ENCODE results near the gene NELFCD.
A peak's percentile ranks its signal among the peaks of the same experiment; 100 is the strongest.
"Not testable (repeated sequence)": the region's sequence is repeated elsewhere in the genome, so short reads cannot be mapped to it uniquely, and the experiment has no call there.

Gene NELFCD

DNA sequence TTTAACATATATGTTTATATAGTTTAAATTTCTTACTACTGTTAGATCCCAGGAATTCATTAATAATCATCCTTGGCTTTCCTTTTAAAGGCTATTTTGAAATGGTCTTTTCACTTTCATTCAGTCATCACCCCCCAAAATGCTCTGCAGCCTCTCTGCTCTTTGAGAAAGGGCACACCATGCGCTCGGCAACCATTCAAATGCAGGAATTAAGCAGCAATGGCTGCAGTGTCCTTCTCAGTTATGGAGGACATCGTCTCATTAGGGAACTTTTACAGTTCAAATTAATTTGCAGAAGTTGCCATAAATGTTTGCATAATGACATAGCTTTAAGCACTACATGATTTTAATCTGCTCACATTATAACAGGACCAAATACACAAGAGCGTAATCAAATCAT lies 44.5 kb downstream of the NELFCD start:
- DNase-seq (ENCODE audit: low spot score) = no peak

- no peak for DNase-seq (ENCODE audit: low spot score)
Observed at GRCh38 chr20:59026904-59027740, 46.1 kb downstream of the NELFCD start.

GRCh38 chr20:59027741-59028320 lies 46.8 kb downstream of the NELFCD start:
- no peak for DNase-seq (ENCODE audit: low spot score)

GRCh38 chr20:59028812-59029211 lies 47.8 kb downstream of the NELFCD start:
- no peak for DNase-seq (ENCODE audit: low spot score)

DNA sequence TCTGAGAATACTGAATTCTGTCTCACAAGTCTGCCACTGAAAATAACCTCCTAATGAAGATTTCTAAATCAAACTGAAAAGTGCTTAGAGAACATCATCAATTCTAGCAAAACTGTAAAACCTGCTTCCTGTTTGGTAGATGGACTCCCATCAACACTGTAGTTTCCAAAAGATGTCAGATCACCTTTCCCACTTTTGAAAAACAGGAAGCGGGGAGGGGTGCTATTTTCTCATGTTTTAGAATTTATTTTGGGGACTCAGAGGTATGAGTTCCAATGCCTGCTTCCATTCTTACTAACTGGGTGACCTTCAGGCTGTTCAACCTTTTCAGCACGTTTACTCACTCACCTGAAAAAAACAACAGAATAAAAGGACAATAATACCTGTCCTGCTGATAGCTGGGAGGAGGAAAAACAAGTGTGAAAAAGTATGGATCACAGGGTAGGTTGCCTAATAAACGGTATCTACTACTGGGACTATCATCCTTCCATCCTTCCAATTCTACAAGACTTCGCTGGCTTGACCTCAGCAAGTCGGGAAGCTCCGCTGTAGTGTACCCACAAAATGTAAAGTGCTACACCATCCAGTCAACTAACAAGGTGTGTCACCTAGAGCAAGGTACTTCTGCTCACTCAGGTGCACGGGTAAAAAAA lies 50.0 kb downstream of the NELFCD start:
- DNase-seq (ENCODE audit: low spot score) = no peak

DNA sequence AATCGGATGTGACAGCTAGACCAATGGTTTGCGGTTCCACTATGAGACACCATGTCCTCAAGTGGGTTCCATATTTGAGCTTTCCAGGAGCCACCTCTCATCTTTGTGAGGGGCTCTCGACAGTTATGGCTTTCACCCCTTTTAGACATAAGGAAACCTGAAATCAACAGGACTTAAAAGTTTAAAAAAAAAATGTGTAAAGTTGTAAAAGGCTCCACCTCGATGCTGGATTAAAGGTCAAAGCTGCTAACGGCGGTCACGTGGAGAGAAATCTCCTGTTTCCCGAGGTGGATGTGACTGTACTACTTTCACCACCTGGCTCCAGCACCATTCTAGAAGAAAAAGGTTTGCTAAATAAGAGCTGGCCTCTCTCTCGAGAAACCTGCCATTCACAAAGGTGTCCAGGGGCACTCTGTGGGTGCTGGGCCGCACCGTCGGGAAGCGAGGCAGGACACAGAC lies 50.5 kb downstream of the NELFCD start:
- DNase-seq (ENCODE audit: low spot score) = no peak

DNA sequence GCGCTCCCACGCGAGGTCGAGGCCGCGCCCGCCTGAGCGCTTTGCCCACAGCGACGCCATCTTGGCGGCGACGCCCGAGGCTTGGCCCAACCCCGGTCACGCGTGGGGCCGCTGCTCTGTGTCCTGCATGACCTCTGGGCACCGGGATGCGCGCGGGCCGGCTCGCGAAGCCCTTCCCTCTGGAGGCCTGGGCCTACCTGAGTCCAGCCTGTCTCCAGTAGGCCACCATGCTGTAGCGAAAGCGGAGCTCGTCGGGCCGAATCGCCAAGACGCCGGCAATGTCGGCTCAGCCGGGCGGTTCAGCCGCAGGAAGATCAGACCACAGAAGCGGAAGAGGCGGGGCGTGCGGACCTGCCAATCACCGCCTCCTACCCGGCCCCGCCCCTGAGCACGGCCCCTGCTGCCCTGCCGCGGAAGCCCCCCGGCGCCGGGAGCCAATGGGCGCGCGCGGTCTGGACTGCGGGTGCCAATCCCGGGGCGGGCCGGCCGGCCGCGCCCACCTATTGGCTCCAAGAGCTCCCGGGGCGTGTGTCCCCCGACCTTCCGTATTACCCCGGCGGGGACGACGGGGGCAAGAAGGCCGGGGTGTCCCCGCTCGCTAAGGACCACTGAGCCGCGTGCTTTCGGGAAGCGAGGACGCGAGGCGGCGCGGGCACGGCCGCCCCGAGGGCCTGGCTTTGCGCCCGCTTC lies 51.1 kb downstream of the NELFCD start, which contains the start of gene ATP5F1E:
Gene ATP5F1E (minus strand): TSS at position 313 of the 690 bp plus-strand sequence. CDS start 84 bp downstream, at position 229.
- peak; percentile 99 for DNase-seq (ENCODE audit: low spot score)

- DNase-seq (ENCODE audit: low spot score) = peak; percentile 62
Observed at GRCh38 chr20:59032713-59033059, 51.6 kb downstream of the NELFCD start.

DNA sequence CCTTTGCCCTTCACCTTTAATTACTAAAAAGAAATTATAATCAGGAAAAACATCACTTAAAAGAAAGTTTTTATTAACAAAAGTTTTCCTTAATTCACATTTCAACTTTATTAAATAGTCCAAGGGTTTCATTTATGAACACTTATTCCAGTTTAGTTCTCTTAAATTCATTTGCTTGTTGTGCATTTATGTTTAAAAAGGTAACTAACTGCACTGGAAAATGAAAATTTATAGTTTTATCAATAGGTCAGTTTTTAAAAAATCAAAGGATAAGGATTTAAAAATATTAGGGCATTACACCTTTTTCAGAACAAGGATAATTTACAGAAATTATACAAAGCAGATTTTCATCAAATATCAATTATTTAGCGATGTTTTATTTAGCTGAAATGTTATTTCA lies 52.0 kb downstream of the NELFCD start:
- DNase-seq (ENCODE audit: low spot score) = no peak

DNA sequence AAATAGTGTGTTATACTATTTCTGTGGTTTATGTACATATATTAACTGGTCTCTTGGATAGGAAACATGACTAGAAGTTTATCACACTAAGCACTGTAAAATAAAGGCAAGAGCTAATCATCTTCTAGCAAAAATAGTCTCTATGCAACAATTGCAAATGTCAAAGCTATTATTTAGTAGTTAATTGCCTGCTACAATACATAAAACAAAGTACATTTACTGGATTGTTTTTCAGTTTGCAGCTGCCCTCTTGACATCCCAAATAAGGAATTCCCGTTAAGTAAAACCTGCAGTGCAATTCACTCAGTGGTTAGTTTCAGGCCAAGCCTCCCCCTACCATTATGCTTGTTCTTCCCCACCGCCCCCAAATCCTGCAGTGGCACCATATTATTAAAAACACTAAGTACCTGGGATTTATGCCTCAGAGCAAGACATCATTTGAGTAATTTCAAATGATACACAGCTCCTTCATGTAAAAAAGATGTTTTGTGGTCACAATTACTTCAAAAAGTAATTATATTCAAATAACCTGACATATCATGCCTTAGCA lies 52.6 kb downstream of the NELFCD start:
- DNase-seq (ENCODE audit: low spot score) = no peak

GRCh38 chr20:59035381-59035780 lies 54.3 kb downstream of the NELFCD start:
- no peak for DNase-seq (ENCODE audit: low spot score)

DNA sequence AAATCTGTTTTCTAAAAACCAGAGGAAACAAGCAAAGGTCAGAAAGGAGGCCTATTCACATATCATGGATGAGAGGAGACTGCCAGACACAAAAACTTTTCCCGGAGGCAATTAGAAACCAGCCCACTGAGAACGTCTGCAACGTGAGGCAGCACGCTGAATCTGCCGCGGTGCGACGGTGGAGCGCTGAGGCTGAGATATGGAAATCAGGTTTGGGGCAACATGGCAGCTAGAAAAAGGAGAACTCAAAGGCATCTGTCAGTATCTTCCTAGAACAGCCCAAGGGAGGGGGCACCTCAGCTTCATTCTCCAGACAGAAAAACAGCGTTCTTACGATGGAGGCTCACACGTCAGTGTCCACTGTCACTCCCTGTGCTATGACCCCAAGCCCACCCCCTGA lies 56.3 kb downstream of the NELFCD start:
- no peak for DNase-seq (ENCODE audit: low spot score)

DNA sequence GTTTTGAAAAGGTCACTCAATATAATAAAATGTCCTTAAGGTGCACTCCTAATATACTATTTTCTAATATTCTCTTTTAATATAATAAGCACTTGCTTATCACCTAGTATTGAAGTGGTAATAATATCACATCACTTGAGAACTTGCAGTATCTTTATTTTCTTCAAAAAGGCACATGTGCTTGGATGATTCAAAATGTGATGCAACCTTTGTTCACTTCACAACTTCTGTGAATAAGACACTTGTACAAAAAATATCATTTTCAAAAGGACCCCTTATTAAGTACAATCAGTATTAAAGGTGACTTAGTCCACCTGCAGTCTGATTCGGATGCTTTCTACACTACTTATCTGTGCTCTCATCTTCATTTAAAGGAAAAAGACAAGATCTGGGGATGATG lies 58.2 kb downstream of the NELFCD start:
- no peak for DNase-seq (ENCODE audit: low spot score)

DNA sequence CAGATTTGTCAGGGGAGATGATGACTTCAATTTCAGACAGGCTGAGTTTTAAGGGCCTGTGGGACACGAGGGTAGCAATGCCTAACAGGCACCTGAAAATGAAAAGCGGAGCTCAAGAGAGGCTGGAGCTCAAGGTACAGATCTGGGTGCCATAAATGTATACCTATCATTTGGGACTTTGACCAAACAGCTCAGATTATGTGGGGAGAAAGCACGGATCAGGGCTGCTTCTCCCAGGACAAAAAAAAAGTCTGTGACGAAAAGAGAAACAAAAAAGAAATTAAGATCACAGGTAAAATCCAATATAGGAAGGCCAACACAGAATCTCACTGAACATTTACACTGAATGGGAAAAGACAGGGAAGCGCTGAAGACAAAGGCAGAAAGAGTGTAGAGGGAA lies 59.6 kb downstream of the NELFCD start:
- no peak for DNase-seq (ENCODE audit: low spot score)

GRCh38 chr20:59041487-59041886 lies 60.4 kb downstream of the NELFCD start:
- DNase-seq (ENCODE audit: low spot score) = not testable (repeated sequence)

GRCh38 chr20:59042151-59042795 lies 61.2 kb downstream of the NELFCD start, which contains the start of gene PRELID3B:
Gene PRELID3B (minus strand): TSS chr20:59042786. CDS start chr20:59042730, 56 bp downstream.
- DNase-seq (ENCODE audit: low spot score) = no peak

DNA sequence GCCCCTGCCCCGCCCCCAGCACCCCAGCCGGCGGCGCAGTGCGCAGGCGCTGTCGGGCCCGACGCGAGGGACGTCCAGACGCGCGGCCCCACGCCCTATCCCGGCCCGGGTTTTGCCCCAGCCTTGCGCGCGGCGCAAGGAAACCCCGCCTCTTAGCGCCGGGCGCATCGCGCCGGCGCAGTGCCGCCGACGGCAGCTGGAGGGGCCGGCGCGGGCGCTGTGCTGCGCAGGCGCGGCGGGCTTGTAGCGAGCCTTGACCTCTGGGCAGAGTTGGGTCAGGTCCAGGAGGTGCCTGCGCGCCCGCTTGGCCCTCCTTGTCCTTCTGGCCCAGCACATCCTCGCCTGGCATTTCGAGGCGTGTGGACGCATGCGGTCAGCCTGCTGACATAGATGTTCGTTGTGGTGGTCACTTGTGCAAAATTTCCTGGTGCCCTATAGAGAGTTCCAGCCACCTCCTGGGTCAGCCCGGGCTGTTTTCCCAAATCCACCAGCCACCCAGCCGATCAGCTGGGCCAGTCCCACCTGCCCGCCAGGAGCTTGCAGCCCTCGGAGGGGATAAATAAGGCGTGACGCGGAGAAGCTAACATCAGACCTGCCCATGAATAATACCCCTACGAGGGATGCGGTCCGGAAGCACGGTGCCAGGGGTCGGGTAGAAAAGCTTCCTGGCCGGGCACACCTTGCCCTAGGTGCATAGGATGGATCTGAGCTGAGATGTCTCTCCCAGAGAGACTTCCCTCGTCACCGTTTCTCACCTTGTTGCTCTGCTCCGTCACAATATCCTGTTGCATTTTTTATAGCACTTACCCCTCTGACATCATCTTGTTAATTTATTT lies 62.0 kb downstream of the NELFCD start:
- DNase-seq (ENCODE audit: low spot score) = peak; percentile 100

DNA sequence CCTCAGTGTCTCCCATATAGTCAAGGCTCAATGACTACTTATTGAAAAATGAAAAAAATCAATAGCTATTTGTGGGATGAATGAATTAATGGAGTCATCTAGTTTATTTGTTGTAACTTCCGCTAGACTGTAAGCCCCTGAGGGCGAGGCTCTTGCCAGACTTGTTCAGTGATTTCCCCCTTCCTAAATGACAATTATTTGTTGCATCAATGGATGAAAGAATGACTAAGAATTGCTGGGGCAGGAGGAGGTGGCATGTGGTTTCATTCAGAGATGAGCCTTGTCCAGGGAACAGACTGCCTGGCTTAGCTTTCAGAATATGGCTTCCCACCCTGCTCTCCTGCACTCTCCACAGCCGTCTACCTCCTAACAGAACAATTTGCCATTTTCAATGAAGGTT lies 62.6 kb downstream of the NELFCD start:
- DNase-seq (ENCODE audit: low spot score) = no peak

GRCh38 chr20:59044295-59044694 lies 63.2 kb downstream of the NELFCD start:
- DNase-seq (ENCODE audit: low spot score) = no peak
